ENCODE data around the gene DHCR7. TPM values are rescaled to one million over a fixed set of nuclear protein-coding genes. Genes with fewer than 3 reads are reported as not detected.

Gene DHCR7
- polyA plus RNA-seq, 2 of the 4 experiments (the other 2 are of a cell fraction), result 44.2 to 82.2 TPM

- CTCF ChIA-PET, result no interaction called here
Measured at GRCh38 chr11:71453918-71454304, 5.7 kb upstream of the DHCR7 start.

DNA sequence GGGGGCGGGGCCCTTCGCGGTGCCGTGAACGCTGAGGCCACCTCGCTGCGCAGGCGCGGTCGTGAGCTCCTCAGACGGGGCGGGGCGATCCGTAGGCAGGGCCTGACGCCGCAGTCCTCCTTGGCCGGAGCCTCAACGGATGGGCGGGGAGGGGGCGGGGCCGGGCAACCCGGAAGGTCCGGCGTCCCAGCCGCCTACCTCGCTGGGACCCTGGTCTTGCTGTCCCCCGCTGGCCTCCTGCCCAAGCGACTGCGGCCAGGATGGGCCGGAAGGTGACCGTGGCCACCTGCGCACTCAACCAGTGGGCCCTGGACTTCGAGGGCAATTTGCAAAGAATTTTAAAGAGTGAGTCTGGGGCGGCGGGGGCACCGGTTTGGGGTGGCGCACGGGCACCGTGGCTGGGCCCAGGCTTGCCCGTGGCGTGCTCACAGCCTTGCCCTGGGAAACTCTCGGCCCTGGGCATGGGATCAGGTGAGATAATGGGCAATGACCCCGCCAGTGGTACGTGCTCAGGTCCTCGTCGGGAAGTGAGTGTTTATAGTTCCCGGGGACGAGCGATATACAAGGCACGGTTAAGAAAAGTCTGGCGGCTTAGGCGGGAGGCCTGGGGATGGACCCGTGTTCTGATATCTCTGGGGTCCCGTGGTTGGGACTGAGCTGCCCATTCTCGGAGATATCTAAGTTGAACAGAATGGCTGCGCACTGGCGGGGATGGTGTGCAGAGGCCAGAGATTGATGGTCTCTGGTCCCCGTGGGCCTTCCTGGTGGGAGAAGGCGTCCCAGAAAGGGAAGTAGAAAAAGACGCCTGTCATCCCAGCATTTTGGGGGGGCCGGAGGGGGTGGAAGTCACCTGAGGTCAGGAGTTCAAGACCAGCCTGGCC lies 5.1 kb upstream of the DHCR7 start, which contains the start of gene NADSYN1:
TSS of gene NADSYN1 (plus strand) at position 167 of the 881 bp plus-strand sequence. CDS start at position 261, 94 bp downstream.
- Histone ChIP-seq H3K4me1 (peaks cover 20% of the 10 kb centered on the region; the same call in 2 of the 3 replicates), H3K4me2 (peak within 1 kb of the TSS; percentile 93), H3K9me3 (no peaks in the 10 kb centered on the region), H3K27ac (peak within 1 kb of the TSS; percentile 82 to 90), H3K4me3 (peak within 1 kb of the TSS; percentile 97)
- ATAC-seq (peak; percentile 81 to 83), DNase-seq (ENCODE audit: low read depth in 1 of 2, low spot score in 1 of 2) (peak; percentile 90 to 93), FAIRE-seq (no peak)
- WGBS (ENCODE audit: missing lambda C conversion rate), result 3% methylated on average over 33 of the region's 61 CpGs
- POLR2A ChIA-PET, result interaction anchor here (0.5 to 1.0 kb wide), 9 partner anchors 9 to 551 kb away, joined by 3 to 4 read pairs (median 3); no protein-coding TSS in a partner anchor
- CTCF ChIA-PET, result interaction anchor here (1.2 kb wide), 1 partner anchor 110 kb away, joined by 3 read pairs; no protein-coding TSS in a partner anchor
- TF ChIP-seq, protein P1, sequence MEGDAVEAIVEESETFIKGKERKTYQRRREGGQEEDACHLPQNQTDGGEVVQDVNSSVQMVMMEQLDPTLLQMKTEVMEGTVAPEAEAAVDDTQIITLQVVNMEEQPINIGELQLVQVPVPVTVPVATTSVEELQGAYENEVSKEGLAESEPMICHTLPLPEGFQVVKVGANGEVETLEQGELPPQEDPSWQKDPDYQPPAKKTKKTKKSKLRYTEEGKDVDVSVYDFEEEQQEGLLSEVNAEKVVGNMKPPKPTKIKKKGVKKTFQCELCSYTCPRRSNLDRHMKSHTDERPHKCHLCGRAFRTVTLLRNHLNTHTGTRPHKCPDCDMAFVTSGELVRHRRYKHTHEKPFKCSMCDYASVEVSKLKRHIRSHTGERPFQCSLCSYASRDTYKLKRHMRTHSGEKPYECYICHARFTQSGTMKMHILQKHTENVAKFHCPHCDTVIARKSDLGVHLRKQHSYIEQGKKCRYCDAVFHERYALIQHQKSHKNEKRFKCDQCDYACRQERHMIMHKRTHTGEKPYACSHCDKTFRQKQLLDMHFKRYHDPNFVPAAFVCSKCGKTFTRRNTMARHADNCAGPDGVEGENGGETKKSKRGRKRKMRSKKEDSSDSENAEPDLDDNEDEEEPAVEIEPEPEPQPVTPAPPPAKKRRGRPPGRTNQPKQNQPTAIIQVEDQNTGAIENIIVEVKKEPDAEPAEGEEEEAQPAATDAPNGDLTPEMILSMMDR (IDR thresholded peaks at IDR 0.05), result no peak
- TF ChIP-seq BCL3 (IDR thresholded peaks at IDR 0.05), result peak; percentile 61; the same call in 1 of the 3 replicates
- TF ChIP-seq POLR2A (IDR thresholded peaks at IDR 0.05; ENCODE audit: low read length), result peak; percentile 82
- TF ChIP-seq POLR2AphosphoS2 (conservative IDR thresholded peaks at IDR 0.05; ENCODE audit: low read length), result no peak
- no peak for TF ChIP-seq HOXB13 (CRISPR knock-in tag; IDR thresholded peaks at IDR 0.05; ENCODE audit: low read depth)
- TF ChIP-seq, protein P2, sequence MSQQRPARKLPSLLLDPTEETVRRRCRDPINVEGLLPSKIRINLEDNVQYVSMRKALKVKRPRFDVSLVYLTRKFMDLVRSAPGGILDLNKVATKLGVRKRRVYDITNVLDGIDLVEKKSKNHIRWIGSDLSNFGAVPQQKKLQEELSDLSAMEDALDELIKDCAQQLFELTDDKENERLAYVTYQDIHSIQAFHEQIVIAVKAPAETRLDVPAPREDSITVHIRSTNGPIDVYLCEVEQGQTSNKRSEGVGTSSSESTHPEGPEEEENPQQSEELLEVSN (IDR thresholded peaks at IDR 0.05; ENCODE audit: borderline replicate concordance, low read depth), result 0 out of 2 replicates have a peak, but pooled peaks have one; percentile 32
- TF ChIP-seq JUNB (IDR thresholded peaks at IDR 0.05), result no peak
- peak; percentile 50 to 53; a peak in 2 of 5 replicates for TF ChIP-seq JUN (IDR thresholded peaks at IDR 0.05)
- TF ChIP-seq PHF8 (IDR thresholded peaks at IDR 0.05; ENCODE audit: borderline replicate concordance, low read depth), result peak; percentile 88
- no peak for TF ChIP-seq RNF2 (IDR thresholded peaks at IDR 0.05; ENCODE audit: borderline replicate concordance, low read depth)
- no peak for TF ChIP-seq CBX8 (IDR thresholded peaks at IDR 0.05)
- no peak for TF ChIP-seq CHD2 (IDR thresholded peaks at IDR 0.05; ENCODE audit: low read length, partially characterized antibody)
- TF ChIP-seq MAZ (IDR thresholded peaks at IDR 0.05; ENCODE audit: borderline replicate concordance, low read depth, low read length), result no peak
- TF ChIP-seq NFE2L2 (conservative IDR thresholded peaks at IDR 0.05; ENCODE audit: low read length), result no peak
- TF ChIP-seq ESRRA (IDR thresholded peaks at IDR 0.05; ENCODE audit: borderline replicate concordance, low read length), result no peak

More at GRCh38 chr11:71453918-71454304, 5.7 kb upstream of the DHCR7 start:
- FAIRE-seq (no peak), ATAC-seq (no peak), DNase-seq (ENCODE audit: low read depth in 1 of 2, low spot score in 1 of 2) (no peak)
- Histone ChIP-seq H3K9me3 (no peaks in the 10 kb centered on the region), H3K4me3 (peak overlapping the region; percentile 97), H3K27ac (peak overlapping the region; percentile 82 to 90), H3K4me2 (peak overlapping the region; percentile 93), H3K4me1 (peaks cover 20% of the 10 kb centered on the region; the same call in 2 of the 3 replicates)
- WGBS (ENCODE audit: missing lambda C conversion rate), result 21% methylated on average over 7 of the region's 7 CpGs
- no peak for TF ChIP-seq PHF8 (IDR thresholded peaks at IDR 0.05; ENCODE audit: borderline replicate concordance, low read depth)
- TF ChIP-seq, protein P3, sequence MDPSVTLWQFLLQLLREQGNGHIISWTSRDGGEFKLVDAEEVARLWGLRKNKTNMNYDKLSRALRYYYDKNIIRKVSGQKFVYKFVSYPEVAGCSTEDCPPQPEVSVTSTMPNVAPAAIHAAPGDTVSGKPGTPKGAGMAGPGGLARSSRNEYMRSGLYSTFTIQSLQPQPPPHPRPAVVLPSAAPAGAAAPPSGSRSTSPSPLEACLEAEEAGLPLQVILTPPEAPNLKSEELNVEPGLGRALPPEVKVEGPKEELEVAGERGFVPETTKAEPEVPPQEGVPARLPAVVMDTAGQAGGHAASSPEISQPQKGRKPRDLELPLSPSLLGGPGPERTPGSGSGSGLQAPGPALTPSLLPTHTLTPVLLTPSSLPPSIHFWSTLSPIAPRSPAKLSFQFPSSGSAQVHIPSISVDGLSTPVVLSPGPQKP (IDR thresholded peaks at IDR 0.05; ENCODE audit: low read depth, low read length), result no peak
- TF ChIP-seq BCL3 (IDR thresholded peaks at IDR 0.05), result no peak
- no peak for TF ChIP-seq ZNF302 (CRISPR knock-in tag; IDR thresholded peaks at IDR 0.05)
- no peak for TF ChIP-seq ZFP36 (IDR thresholded peaks at IDR 0.05; ENCODE audit: borderline replicate concordance, partially characterized antibody)
- no peak for TF ChIP-seq KDM5A (IDR thresholded peaks at IDR 0.05)
- no peak for TF ChIP-seq KDM1A (IDR thresholded peaks at IDR 0.05; ENCODE audit: low read depth)
- no peak for TF ChIP-seq NFE2L2 (conservative IDR thresholded peaks at IDR 0.05; ENCODE audit: low read length)
- TF ChIP-seq ESRRA (IDR thresholded peaks at IDR 0.05; ENCODE audit: borderline replicate concordance, low read length), result no peak
- no peak for TF ChIP-seq RARB (CRISPR knock-in tag; IDR thresholded peaks at IDR 0.05)
- TF ChIP-seq EP300 (IDR thresholded peaks at IDR 0.05), result no peak
- TF ChIP-seq, protein P4, sequence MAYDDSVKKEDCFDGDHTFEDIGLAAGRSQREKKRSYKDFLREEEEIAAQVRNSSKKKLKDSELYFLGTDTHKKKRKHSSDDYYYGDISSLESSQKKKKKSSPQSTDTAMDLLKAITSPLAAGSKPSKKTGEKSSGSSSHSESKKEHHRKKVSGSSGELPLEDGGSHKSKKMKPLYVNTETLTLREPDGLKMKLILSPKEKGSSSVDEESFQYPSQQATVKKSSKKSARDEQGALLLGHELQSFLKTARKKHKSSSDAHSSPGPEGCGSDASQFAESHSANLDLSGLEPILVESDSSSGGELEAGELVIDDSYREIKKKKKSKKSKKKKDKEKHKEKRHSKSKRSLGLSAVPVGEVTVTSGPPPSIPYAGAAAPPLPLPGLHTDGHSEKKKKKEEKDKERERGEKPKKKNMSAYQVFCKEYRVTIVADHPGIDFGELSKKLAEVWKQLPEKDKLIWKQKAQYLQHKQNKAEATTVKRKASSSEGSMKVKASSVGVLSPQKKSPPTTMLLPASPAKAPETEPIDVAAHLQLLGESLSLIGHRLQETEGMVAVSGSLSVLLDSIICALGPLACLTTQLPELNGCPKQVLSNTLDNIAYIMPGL (CRISPR knock-in tag; IDR thresholded peaks at IDR 0.05; ENCODE audit: borderline replicate concordance), result no peak
- no peak for TF ChIP-seq POLR2A (IDR thresholded peaks at IDR 0.05; ENCODE audit: low read length)
- POLR2A ChIA-PET, result no interaction called here
